Measurements from ENCODE around the gene ENTHD1. TPM values are rescaled to one million over a fixed set of nuclear protein-coding genes. Genes with fewer than 3 reads are reported as not detected.

Gene ENTHD1
- total RNA-seq, 4 donors from 2014 or later = 0.14 TPM; not detected in 3

DNA sequence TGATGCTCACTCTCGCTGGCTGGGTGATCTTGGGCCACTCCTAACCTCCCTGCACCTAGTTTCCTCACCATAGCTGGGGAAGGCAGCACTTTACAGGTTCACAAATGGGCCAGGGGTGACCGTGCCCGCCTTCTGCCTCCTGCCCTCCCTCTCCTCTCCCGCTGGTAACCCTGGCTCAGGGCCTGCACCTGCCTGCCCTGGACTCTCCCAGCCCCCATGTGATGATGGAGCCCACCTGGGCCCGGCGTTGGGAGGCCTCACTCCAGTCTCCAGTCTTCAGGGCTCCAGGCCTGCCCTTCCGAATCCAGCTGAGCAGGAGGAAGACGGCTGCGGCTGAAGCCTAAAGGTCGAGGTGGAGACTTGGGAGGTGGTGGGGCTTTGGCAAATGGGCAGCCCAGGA is 170.1 kb downstream of the ENTHD1 start:
- Histone ChIP-seq H3K9me3 (no peaks in the 10 kb centered on the region), H3K36me3 (no peaks in the 10 kb centered on the region), H3K27ac (no peak overlapping the region), H3K4me3 (no peak overlapping the region), H3K27me3 (no peaks in the 10 kb centered on the region), H3K4me1 (no peaks in the 10 kb centered on the region)
- no peak for DNase-seq
- intact Hi-C loops (cut with DNase I; ENCODE audit: low total_unique reads) = no loop called here
- no peak for TF ChIP-seq POLR2A (IDR thresholded peaks at IDR 0.05)
- TF ChIP-seq, protein P1, sequence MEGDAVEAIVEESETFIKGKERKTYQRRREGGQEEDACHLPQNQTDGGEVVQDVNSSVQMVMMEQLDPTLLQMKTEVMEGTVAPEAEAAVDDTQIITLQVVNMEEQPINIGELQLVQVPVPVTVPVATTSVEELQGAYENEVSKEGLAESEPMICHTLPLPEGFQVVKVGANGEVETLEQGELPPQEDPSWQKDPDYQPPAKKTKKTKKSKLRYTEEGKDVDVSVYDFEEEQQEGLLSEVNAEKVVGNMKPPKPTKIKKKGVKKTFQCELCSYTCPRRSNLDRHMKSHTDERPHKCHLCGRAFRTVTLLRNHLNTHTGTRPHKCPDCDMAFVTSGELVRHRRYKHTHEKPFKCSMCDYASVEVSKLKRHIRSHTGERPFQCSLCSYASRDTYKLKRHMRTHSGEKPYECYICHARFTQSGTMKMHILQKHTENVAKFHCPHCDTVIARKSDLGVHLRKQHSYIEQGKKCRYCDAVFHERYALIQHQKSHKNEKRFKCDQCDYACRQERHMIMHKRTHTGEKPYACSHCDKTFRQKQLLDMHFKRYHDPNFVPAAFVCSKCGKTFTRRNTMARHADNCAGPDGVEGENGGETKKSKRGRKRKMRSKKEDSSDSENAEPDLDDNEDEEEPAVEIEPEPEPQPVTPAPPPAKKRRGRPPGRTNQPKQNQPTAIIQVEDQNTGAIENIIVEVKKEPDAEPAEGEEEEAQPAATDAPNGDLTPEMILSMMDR (IDR thresholded peaks at IDR 0.05) = no peak

DNA sequence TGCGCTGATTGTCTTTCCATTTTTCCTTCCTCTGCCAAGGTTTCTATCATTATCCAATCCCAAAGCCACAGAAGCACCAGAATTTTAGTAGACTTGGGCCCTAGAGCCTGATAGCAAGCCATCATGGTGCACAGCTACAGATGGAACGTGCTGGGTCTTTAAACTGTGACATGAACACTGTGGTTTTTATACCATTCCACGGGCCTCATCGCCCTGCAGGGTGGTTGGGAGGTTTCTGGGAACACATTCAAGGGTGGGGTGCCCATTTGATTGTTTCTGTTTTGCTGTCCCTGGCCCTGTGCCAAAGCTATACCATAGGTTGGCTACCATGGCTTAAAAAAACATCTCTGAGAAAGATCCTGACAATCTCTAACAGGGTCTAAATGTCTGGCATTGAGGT is 171.1 kb downstream of the ENTHD1 start:
- no peak for DNase-seq
- H3K27ac ChIP-seq = no peak overlapping the region
- intact Hi-C loops (cut with DNase I; ENCODE audit: low total_unique reads) = no loop called here
- no peaks in the 10 kb centered on the region for H3K36me3 ChIP-seq
- H3K4me3 ChIP-seq = no peak overlapping the region
- no peaks in the 10 kb centered on the region for H3K4me1 ChIP-seq
- no peaks in the 10 kb centered on the region for H3K9me3 ChIP-seq
- no peaks in the 10 kb centered on the region for H3K27me3 ChIP-seq
- TF ChIP-seq, protein P1 (IDR thresholded peaks at IDR 0.05) = no peak
- TF ChIP-seq POLR2A (IDR thresholded peaks at IDR 0.05) = no peak

DNA sequence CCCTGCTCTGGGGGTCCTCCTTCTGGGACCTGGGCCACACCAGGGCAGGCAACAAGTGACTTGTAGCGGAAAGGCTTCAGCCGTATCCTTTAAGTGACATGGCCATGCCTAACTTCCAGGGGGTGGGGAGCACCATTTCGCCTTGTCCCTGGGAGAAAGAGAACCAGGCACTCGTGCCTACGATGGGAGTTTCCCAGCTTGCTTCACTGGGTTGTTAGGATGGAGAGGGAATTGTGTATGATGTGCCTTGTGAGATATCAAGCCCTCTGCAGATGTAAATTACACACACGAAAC is 171.6 kb downstream of the ENTHD1 start:
- Histone ChIP-seq H3K36me3 (no peaks in the 10 kb centered on the region), H3K4me3 (no peak overlapping the region), H3K27me3 (no peaks in the 10 kb centered on the region), H3K4me1 (no peaks in the 10 kb centered on the region), H3K27ac (no peak overlapping the region), H3K9me3 (no peaks in the 10 kb centered on the region)
- no peak for DNase-seq
- intact Hi-C loops (cut with DNase I; ENCODE audit: low total_unique reads) = no loop called here
- TF ChIP-seq POLR2A (IDR thresholded peaks at IDR 0.05) = no peak
- TF ChIP-seq, protein P1 (IDR thresholded peaks at IDR 0.05) = no peak

DNA sequence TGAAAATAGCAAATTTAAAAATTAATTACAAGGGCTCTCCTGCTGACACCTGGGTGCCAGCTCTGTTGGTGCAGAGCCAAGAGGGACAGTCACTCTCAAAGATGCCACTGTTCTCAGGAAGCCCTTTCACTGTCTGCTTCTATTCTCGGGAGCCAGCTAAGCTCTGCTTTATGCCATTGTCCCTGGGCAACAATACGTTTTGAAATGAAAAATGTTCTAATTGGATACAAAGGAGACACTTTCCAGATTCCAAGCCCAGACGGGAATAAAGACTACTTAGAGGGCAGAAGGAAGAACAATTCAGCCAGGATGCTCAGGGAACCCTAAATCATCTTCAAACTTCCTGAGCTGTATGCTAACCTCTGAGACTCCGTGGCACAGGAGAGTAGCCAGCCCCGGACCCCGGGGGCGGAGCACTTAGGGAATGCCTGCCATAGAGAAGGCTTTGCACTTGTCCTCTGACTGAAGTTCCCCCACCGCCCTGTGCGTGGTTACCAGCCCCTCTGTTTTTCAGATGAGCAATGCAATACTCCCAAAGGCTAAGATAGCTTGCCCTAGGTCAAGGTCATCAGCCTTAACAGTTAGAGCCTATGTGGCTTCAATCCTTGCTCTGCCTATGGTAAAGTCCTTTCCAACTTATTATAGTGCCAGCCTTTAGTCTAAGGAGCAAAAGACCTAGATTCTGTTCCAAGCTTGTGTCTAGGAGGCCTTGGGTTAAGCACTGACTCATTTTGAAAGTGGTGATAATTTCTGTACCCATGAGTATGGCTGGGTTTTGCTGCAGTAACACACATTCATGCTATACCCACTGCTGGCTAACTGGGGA is 172.1 kb downstream of the ENTHD1 start:
- H3K27ac ChIP-seq = no peak overlapping the region
- H3K4me3 ChIP-seq = no peak overlapping the region
- H3K27me3 ChIP-seq = no peaks in the 10 kb centered on the region
- TF ChIP-seq, protein P1 (IDR thresholded peaks at IDR 0.05) = no peak
- no peak for TF ChIP-seq POLR2A (IDR thresholded peaks at IDR 0.05)
- DNase-seq = no peak
- no peaks in the 10 kb centered on the region for H3K4me1 ChIP-seq
- no peaks in the 10 kb centered on the region for H3K36me3 ChIP-seq
- intact Hi-C loops (cut with DNase I; ENCODE audit: low total_unique reads) = no loop called here
- no peaks in the 10 kb centered on the region for H3K9me3 ChIP-seq

DNA sequence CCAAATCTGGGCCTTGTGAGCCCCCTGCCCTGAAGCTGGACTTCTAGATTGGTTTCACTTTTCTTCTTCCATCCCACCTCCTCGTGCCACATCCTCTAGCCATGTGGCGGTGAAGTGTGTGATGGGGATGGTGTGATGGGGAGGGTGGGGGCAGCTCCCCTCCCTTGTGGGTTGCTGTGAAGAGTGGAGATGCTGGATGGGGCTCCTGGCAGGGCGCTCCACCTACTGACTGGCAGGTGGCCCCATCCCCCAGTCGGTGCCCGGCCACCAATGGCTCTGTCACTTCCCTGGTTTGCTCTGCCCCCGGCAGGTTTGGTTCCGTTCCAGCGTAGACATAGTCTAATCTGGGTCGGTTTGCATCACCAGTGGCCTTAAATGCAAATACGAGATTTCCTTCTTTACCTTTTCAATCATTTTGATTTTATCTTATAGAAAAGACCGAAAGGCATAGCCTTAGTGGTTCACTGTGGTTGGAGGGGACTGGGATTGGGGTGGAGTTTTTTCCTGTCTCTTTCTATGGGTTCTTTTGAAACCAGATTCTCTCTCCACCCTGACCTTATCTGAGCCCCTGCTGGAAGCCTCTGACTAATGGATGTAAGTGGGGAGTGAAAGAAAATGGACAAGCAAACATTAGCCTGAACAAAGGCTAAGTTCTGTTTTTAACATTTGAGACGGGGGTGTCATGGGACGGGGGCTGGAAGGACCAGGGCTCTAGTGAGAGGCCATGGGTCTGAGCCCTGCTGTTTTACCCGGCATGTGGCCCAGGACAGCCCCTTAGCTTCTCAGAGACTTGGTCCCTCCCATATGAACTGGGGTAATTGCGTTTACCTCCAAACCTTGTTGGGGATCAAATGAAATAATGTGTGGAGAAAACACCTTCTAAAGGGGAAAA is 173.8 kb downstream of the ENTHD1 start:
- Histone ChIP-seq H3K27me3 (no peaks in the 10 kb centered on the region), H3K9me3 (no peaks in the 10 kb centered on the region), H3K36me3 (no peaks in the 10 kb centered on the region), H3K4me3 (no peak overlapping the region), H3K27ac (no peak overlapping the region), H3K4me1 (no peaks in the 10 kb centered on the region)
- TF ChIP-seq, protein P1 (IDR thresholded peaks at IDR 0.05) = no peak
- no peak for TF ChIP-seq POLR2A (IDR thresholded peaks at IDR 0.05)
- intact Hi-C loops (cut with DNase I; ENCODE audit: low total_unique reads) = no loop called here
- no peak for DNase-seq

Measured in uterus (tissue), 4 donors.